GM12878 (cell line): ENCODE data around the gene NECAB2. TPM values are rescaled to one million over a fixed set of nuclear protein-coding genes. Genes with fewer than 3 reads are reported as not detected.

ENCODE experiments used
- ATAC-seq: fragments of 200-7000 bp; cut with Tn5 transposase; 3 replicates; pipeline ENCODE4 v1.9.1; 2020; ENCODE audit warnings: mild to moderate bottlenecking, moderate library complexity
- BruUV-seq: library from RNA; stranded (reverse); fragments of 400-500 nt; replicated peaks from 2 replicates; lab custom pipeline; 2021; lab: Mats Ljungman, UMichigan
- CTCF ChIA-PET: fragments of 300-600 bp; sonication (Branson Sonifier 250); formaldehyde crosslinking; extraction: SDS; loops from one replicate; lab custom pipeline; 2021; ENCODE audit warnings: inconsistent platforms; lab: Yijun Ruan, JAX
- POLR2A ChIA-PET: fragments of 350-600 bp; formaldehyde crosslinking; extraction: SDS; loops from one replicate; lab custom pipeline; 2021; ENCODE audit warnings: inconsistent platforms; lab: Charles Lee
- RAD21 ChIA-PET: fragments of 300-600 bp; sonication (Branson Sonifier 250); formaldehyde crosslinking; loops from one replicate; lab custom pipeline; 2023; ENCODE audit warnings: antibody characterized with exemption; ENCODE audit not compliant: unreplicated experiment; lab: Charles Lee
- SMC1A ChIA-PET: fragments of 300-600 bp; sonication (Branson Sonifier 250); formaldehyde crosslinking; loops from one replicate; lab custom pipeline; 2023; ENCODE audit not compliant: unreplicated experiment, uncharacterized antibody; lab: Charles Lee
- DNase-seq: peaks from one replicate; pipeline ENCODE4 v3.0.0-alpha.2; 2011; ENCODE audit warnings: low read depth, low spot score
- FAIRE-seq: peaks from 3 replicates; lab custom pipeline; 2011; peaks lifted over from hg19 to GRCh38; lab: Jason Lieb, UNC
- H2AFZ ChIP-seq: 2 replicates; pipeline ENCODE4 v1.6.0; 2011; ENCODE audit warnings: low read depth, low read length, control low read depth; ENCODE audit not compliant: control insufficient read depth
- H3K27ac ChIP-seq: 2 replicates; pipeline ENCODE4 v1.5.1; 2011; ENCODE audit warnings: control low read depth; ENCODE audit not compliant: control insufficient read depth, insufficient read depth
- H3K27me3 ChIP-seq, 2 experiments: replicated peaks in 1 of 2; 2 replicates each; pipeline versions ENCODE4 v1.6.0 to v1.6.1; 2011; ENCODE audit warnings: low read length in 1 of 2; ENCODE audit not compliant: control insufficient read depth in 2 of 2, insufficient read depth in 2 of 2
- H3K36me3 ChIP-seq, 2 experiments: 2 replicates each; pipeline ENCODE4 v1.5.1; 2011; ENCODE audit warnings: low read length in 1 of 2; ENCODE audit not compliant: control insufficient read depth in 2 of 2, insufficient read depth in 2 of 2
- H3K4me1 ChIP-seq: 2 replicates; pipeline ENCODE4 v1.6.1; 2011; ENCODE audit warnings: mild to moderate bottlenecking, low read length, moderate library complexity, mixed read lengths; ENCODE audit not compliant: control insufficient read depth, insufficient read depth
- H3K4me2 ChIP-seq: 2 replicates; pipeline ENCODE4 v1.6.0; 2011; ENCODE audit warnings: control low read depth; ENCODE audit not compliant: control insufficient read depth, insufficient read depth
- H3K4me3 ChIP-seq: fragments of 200-600 bp; sonication (generic); 2 replicates; pipeline ENCODE4 v1.5.1; 2016
- H3K79me2 ChIP-seq: 2 replicates; pipeline ENCODE4 v1.6.0; 2011; ENCODE audit warnings: low read length; ENCODE audit not compliant: control insufficient read depth, insufficient read depth
- H3K9ac ChIP-seq: 2 replicates; pipeline ENCODE4 v1.8.0; 2011; ENCODE audit warnings: low read length, control low read depth, mixed read lengths; ENCODE audit not compliant: control insufficient read depth, insufficient read depth
- H3K9me3 ChIP-seq: replicated peaks from 3 replicates; pipeline ENCODE4 v1.5.1; 2011; ENCODE audit warnings: mild to moderate bottlenecking, low read length; ENCODE audit not compliant: control insufficient read depth, insufficient read depth
- H4K20me1 ChIP-seq: 2 replicates; pipeline ENCODE4 v1.6.0; 2011; ENCODE audit not compliant: control insufficient read depth, insufficient read depth
- LARP7 ChIP-seq: fragments of 450-650 bp; IDR thresholded peaks from 2 replicates; pipeline ENCODE4 v1.6.1; 2017; ENCODE audit warnings: mild to moderate bottlenecking
- MYB ChIP-seq: fragments of 150-350 bp; IDR thresholded peaks from 2 replicates; pipeline ENCODE4 v1.6.1; 2014; ENCODE audit warnings: mild to moderate bottlenecking, low read depth, low read length, borderline replicate concordance
- PML ChIP-seq: IDR thresholded peaks from 2 replicates; pipeline ENCODE4 v1.6.1; 2012; ENCODE audit warnings: low read length, inconsistent platforms
- POLR2A ChIP-seq: IDR thresholded peaks from 2 replicates; pipeline ENCODE4 v1.6.1; 2011; ENCODE audit warnings: low read depth, mild to moderate bottlenecking, low read length
- POU2F2 ChIP-seq: IDR thresholded peaks from 3 replicates; pipeline ENCODE4 v1.6.1; 2011; ENCODE audit warnings: low read depth, mild to moderate bottlenecking, low read length, borderline replicate concordance
- SMARCA5 ChIP-seq: fragments of 450-650 bp; IDR thresholded peaks from 2 replicates; pipeline ENCODE4 v1.6.1; 2017; ENCODE audit warnings: mild to moderate bottlenecking
- SP1 ChIP-seq: IDR thresholded peaks from one replicate; pipeline ENCODE4 v1.6.1; 2011; ENCODE audit warnings: low read depth, low read length
- ZSCAN29 ChIP-seq: fragments of 450-650 bp; IDR thresholded peaks from 2 replicates; pipeline ENCODE4 v1.6.1; 2017; ENCODE audit warnings: mild to moderate bottlenecking, moderate library complexity
- WGBS: methylation state at CpG from one replicate; pipeline ENCODE4 v1.1.6; 2016; ENCODE audit warnings: low lambda C conversion rate; ENCODE audit not compliant: insufficient replicate concordance, insufficient coverage; ENCODE audit errors: missing lambda C conversion rate; 5-methylcytosine and 5-hydroxymethylcytosine counted together
- in situ Hi-C: fragments of 300-500 bp; cut with MboI; formaldehyde crosslinking; loops from 9 replicates; pipeline ENCODE4 v1.14.3; 2018; ENCODE audit warnings: mixed read lengths
- intact Hi-C: fragments of 100-400 bp; cut with micrococcal nuclease; formaldehyde crosslinking; loops from one replicate; pipeline ENCODE4 v1.14.2; 2022; ENCODE audit not compliant: unreplicated experiment
- polyA plus RNA-seq, 11 experiments: library from polyadenylated mRNA; depleted of rRNA in 4 of 11; unstranded in 6 of 11; stranded (reverse) in 5 of 11; fragments of >200 nt; fragmentation: Nextera tagmentation in 4 of 11; fragmentation: Illumina TruSeq in 1 of 11; extraction: Ambion mirVana in 4 of 11; extraction: Trizol in 1 of 11; gene quantifications; 1 replicate in 1 of 11; 2 replicates in 10 of 11; pipeline versions ENCODE4 v1.2.1 to v1.2.3, GENCODE V29; 2011 to 2016; ENCODE audit warnings: inconsistent platforms in 2 of 11, missing spikeins in 2 of 11, low read depth in 1 of 11
- total RNA-seq, 4 experiments: library from RNA; depleted of rRNA in 3 of 4; stranded (reverse); fragments of >200 nt in 3 of 4; fragmentation: Illumina TruSeq in 1 of 4; extraction: Trizol in 1 of 4; gene quantifications; 2 replicates each; pipeline versions ENCODE4 v1.2.1 to v1.2.3, GENCODE V29; 2013 to 2021
- TF ChIP-seq, protein P1 (sequence below): fragments of 150-350 bp; IDR thresholded peaks from 2 replicates; pipeline ENCODE4 v1.6.1; 2014; ENCODE audit warnings: mild to moderate bottlenecking, low read depth, low read length
- TF ChIP-seq, protein P2 (sequence below): IDR thresholded peaks from 2 replicates; pipeline ENCODE4 v1.6.1; 2012; ENCODE audit warnings: low read depth, low read length, improper control_type of control experiment
- TF ChIP-seq, protein P3 (sequence below): IDR thresholded peaks from 2 replicates; pipeline ENCODE4 v1.6.1; 2012; ENCODE audit warnings: improper control_type of control experiment, low read depth, low read length; ENCODE audit not compliant: insufficient replicate concordance
- TF ChIP-seq, protein P4 (sequence below): fragments of 450-650 bp; IDR thresholded peaks from 2 replicates; pipeline ENCODE4 v1.6.1; 2014; ENCODE audit warnings: mild to moderate bottlenecking

Gene NECAB2
- total and polyA plus RNA-seq, 10 of the 15 experiments (the other 5 are each of a cell fraction or from before 2014, with no cell fraction given) = not detected

DNA sequence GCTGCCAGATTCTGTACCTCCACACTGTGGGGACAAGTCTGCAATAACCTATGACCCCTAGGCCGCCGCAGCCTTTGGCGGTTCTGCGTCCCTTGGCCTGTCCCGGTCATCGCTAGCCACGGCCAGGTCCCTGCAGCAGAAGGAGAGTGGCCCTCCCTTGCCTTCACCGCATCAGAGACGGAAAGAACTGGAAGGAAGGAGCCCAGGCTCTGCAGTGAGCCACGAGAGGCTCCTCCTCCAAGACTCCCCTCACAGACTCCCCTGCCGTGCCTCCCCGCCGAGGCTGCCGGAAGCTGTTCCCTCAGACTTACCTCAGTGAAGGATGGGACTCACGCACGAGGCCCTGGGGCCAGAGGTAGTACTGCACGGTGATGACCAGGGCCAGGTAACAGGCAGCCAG, 63.5 kb downstream of the NECAB2 start:
- H3K27ac ChIP-seq = no peak overlapping the region
- no peak for DNase-seq
- ChIA-PET POLR2A (no interaction called here), SMC1A (no interaction called here), RAD21 (no interaction called here), CTCF (no interaction called here)
- no peaks in the 10 kb centered on the region; a peak in 1 of 4 replicates for H3K27me3 ChIP-seq
- H3K36me3 ChIP-seq = no peaks in the 10 kb centered on the region
- H2AFZ ChIP-seq = no peak overlapping the region
- ATAC-seq = no peak
- no peak overlapping the region for H3K9ac ChIP-seq
- TF ChIP-seq, protein P1, sequence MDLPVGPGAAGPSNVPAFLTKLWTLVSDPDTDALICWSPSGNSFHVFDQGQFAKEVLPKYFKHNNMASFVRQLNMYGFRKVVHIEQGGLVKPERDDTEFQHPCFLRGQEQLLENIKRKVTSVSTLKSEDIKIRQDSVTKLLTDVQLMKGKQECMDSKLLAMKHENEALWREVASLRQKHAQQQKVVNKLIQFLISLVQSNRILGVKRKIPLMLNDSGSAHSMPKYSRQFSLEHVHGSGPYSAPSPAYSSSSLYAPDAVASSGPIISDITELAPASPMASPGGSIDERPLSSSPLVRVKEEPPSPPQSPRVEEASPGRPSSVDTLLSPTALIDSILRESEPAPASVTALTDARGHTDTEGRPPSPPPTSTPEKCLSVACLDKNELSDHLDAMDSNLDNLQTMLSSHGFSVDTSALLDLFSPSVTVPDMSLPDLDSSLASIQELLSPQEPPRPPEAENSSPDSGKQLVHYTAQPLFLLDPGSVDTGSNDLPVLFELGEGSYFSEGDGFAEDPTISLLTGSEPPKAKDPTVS = no peak
- no peak for TF ChIP-seq POLR2A
- TF ChIP-seq MYB = no peak
- TF ChIP-seq, protein P2, sequence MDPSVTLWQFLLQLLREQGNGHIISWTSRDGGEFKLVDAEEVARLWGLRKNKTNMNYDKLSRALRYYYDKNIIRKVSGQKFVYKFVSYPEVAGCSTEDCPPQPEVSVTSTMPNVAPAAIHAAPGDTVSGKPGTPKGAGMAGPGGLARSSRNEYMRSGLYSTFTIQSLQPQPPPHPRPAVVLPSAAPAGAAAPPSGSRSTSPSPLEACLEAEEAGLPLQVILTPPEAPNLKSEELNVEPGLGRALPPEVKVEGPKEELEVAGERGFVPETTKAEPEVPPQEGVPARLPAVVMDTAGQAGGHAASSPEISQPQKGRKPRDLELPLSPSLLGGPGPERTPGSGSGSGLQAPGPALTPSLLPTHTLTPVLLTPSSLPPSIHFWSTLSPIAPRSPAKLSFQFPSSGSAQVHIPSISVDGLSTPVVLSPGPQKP = no peak
- no peak for TF ChIP-seq PML
- no peak for TF ChIP-seq SMARCA5
- TF ChIP-seq ZSCAN29 = no peak
- TF ChIP-seq POU2F2 = no peak
- TF ChIP-seq SP1 = no peak
- TF ChIP-seq, protein P3, sequence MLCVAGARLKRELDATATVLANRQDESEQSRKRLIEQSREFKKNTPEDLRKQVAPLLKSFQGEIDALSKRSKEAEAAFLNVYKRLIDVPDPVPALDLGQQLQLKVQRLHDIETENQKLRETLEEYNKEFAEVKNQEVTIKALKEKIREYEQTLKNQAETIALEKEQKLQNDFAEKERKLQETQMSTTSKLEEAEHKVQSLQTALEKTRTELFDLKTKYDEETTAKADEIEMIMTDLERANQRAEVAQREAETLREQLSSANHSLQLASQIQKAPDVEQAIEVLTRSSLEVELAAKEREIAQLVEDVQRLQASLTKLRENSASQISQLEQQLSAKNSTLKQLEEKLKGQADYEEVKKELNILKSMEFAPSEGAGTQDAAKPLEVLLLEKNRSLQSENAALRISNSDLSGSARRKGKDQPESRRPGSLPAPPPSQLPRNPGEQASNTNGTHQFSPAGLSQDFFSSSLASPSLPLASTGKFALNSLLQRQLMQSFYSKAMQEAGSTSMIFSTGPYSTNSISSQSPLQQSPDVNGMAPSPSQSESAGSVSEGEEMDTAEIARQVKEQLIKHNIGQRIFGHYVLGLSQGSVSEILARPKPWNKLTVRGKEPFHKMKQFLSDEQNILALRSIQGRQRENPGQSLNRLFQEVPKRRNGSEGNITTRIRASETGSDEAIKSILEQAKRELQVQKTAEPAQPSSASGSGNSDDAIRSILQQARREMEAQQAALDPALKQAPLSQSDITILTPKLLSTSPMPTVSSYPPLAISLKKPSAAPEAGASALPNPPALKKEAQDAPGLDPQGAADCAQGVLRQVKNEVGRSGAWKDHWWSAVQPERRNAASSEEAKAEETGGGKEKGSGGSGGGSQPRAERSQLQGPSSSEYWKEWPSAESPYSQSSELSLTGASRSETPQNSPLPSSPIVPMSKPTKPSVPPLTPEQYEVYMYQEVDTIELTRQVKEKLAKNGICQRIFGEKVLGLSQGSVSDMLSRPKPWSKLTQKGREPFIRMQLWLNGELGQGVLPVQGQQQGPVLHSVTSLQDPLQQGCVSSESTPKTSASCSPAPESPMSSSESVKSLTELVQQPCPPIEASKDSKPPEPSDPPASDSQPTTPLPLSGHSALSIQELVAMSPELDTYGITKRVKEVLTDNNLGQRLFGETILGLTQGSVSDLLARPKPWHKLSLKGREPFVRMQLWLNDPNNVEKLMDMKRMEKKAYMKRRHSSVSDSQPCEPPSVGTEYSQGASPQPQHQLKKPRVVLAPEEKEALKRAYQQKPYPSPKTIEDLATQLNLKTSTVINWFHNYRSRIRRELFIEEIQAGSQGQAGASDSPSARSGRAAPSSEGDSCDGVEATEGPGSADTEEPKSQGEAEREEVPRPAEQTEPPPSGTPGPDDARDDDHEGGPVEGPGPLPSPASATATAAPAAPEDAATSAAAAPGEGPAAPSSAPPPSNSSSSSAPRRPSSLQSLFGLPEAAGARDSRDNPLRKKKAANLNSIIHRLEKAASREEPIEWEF = no peak
- no peak for TF ChIP-seq LARP7
- TF ChIP-seq, protein P4, sequence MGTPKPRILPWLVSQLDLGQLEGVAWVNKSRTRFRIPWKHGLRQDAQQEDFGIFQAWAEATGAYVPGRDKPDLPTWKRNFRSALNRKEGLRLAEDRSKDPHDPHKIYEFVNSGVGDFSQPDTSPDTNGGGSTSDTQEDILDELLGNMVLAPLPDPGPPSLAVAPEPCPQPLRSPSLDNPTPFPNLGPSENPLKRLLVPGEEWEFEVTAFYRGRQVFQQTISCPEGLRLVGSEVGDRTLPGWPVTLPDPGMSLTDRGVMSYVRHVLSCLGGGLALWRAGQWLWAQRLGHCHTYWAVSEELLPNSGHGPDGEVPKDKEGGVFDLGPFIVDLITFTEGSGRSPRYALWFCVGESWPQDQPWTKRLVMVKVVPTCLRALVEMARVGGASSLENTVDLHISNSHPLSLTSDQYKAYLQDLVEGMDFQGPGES = no peak
- no peaks in the 10 kb centered on the region for H3K4me1 ChIP-seq
- FAIRE-seq = no peak
- no peak overlapping the region for H3K4me3 ChIP-seq
- intact Hi-C loops = no loop called here
- H4K20me1 ChIP-seq = no peaks in the 10 kb centered on the region
- no peak overlapping the region for H3K4me2 ChIP-seq
- WGBS = 70% methylated on average over 17 of the region's 17 CpGs
- H3K9me3 ChIP-seq = no peaks in the 10 kb centered on the region
- H3K79me2 ChIP-seq = no peaks in the 10 kb centered on the region
- in situ Hi-C loops = no loop called here
- BruUV-seq = no TSS peak
